AG04449 (cell line): ENCODE measurements around the gene SPHK2.

Experiments
- CTCF ChIA-PET: fragments of 350-600 bp; formaldehyde crosslinking; extraction: SDS; loops from one replicate; lab custom pipeline; 2021; ENCODE audit warnings: antibody characterized with exemption; lab: Yijun Ruan, JAX
- POLR2A ChIA-PET: fragments of 400-600, 350-600 bp; formaldehyde crosslinking; extraction: SDS; loops from one replicate; lab custom pipeline; 2020; ENCODE audit warnings: antibody characterized with exemption, inconsistent platforms; lab: Yijun Ruan, JAX
- DNase-seq: peaks from one replicate; pipeline ENCODE4 v3.0.0-alpha.2; 2010; ENCODE audit warnings: low read depth, low spot score
- H3K4me3 ChIP-seq: 2 replicates; pipeline ENCODE4 v1.5.1; 2011; ENCODE audit warnings: low read depth, mild to moderate bottlenecking, control low read depth, low read length
- CTCF ChIP-seq: IDR thresholded peaks from one replicate; pipeline ENCODE4 v1.5.1; 2011; ENCODE audit warnings: mild to moderate bottlenecking, moderate library complexity, low read length, control low read depth, inconsistent platforms; ENCODE audit not compliant: insufficient read depth; ENCODE audit errors: missing control alignments

SPHK2 gene

GRCh38 chr19:48637948-48638830 lies 18.9 kb downstream of the SPHK2 start:
- DNase-seq = peak; percentile 84
- CTCF ChIA-PET = interaction anchor here (0.8 to 1.3 kb wide), 3 partner anchors 7 to 15 kb away, joined by 3 to 4 read pairs (median 3); partner anchors contain the start of gene CA11
- TF ChIP-seq CTCF = peak; percentile 17
- H3K4me3 ChIP-seq = peak overlapping the region; percentile 66
- POLR2A ChIA-PET = interaction anchor here (0.6 to 1.5 kb wide), 3 partner anchors 14 to 434 kb away, joined by 4 to 5 read pairs (median 4); partner anchors contain the start of genes RPL18 and SPHK2

- no peak overlapping the region for H3K4me3 ChIP-seq
- no peak for DNase-seq
- ChIA-PET CTCF (interaction anchor here (1.3 kb wide), 1 partner anchor 14 kb away, joined by 4 read pairs; no protein-coding TSS in a partner anchor), POLR2A (no interaction called here)
- TF ChIP-seq CTCF = no peak
These were observed 19.6 kb downstream of the SPHK2 start for GRCh38 chr19:48638831-48639381.

- no peak for TF ChIP-seq CTCF
- DNase-seq = no peak
- POLR2A ChIA-PET = no interaction called here
- CTCF ChIA-PET = no interaction called here
- H3K4me3 ChIP-seq = no peak overlapping the region
These were observed 20.4 kb downstream of the SPHK2 start for GRCh38 chr19:48639483-48640375.

GRCh38 chr19:48641850-48642249 lies 22.5 kb downstream of the SPHK2 start:
- no peak for DNase-seq
- no peak overlapping the region for H3K4me3 ChIP-seq
- POLR2A ChIA-PET = no interaction called here
- CTCF ChIA-PET = interaction anchor here (1.1 kb wide), 1 partner anchor 33 kb away, joined by 4 read pairs; no protein-coding TSS in a partner anchor
- TF ChIP-seq CTCF = no peak

GRCh38 chr19:48642862-48643261 lies 23.6 kb downstream of the SPHK2 start:
- ChIA-PET CTCF (interaction anchor here (1.3 kb wide), 1 partner anchor 200 kb away, joined by 4 read pairs; no protein-coding TSS in a partner anchor), POLR2A (no interaction called here)
- DNase-seq = no peak
- no peak for TF ChIP-seq CTCF
- no peak overlapping the region for H3K4me3 ChIP-seq
